Adrenal gland (tissue), 12 donors: ENCODE results near the gene CAMK2N2. TPM values are rescaled to one million over a fixed set of nuclear protein-coding genes. Genes with fewer than 3 reads are reported as not detected.

Experiments used
- DNase-seq, 7 donors: peaks; one replicate each; pipeline ENCODE4 v3.0.0-alpha.2; 2019 to 2020
- H3K27ac ChIP-seq, 5 donors: fragments of 200-600 bp; sonication (generic) in 4 of 5; 1 replicate in 3 of 5; 2 replicates in 2 of 5; pipeline versions ENCODE4 v1.5.1 to v1.8.0; 2016 to 2020; ENCODE audit warnings: mild to moderate bottlenecking in 1 of 5
- H3K27me3 ChIP-seq: fragments of 200-600 bp; 2 replicates; pipeline ENCODE4 v1.8.0; 2021
- H3K36me3 ChIP-seq, 2 donors: fragments of 200-600 bp; replicated peaks in 1 of 2; 1 replicate in 1 of 2; 2 replicates in 1 of 2; pipeline versions ENCODE4 v1.5.1 to v1.8.0; 2018 to 2022
- H3K4me1 ChIP-seq, 2 donors: fragments of 200-600 bp; replicated peaks in 1 of 2; 1 replicate in 1 of 2; 2 replicates in 1 of 2; pipeline versions ENCODE4 v1.5.1 to v1.8.0; 2018 to 2021
- H3K4me3 ChIP-seq, 4 donors: fragments of 200-600 bp; sonication (generic) in 3 of 4; one replicate each; pipeline ENCODE4 v1.5.1; 2016 to 2018
- H3K9me3 ChIP-seq, 3 donors: fragments of 200-600 bp; sonication (generic) in 1 of 3; replicated peaks in 1 of 3; 1 replicate in 2 of 3; 2 replicates in 1 of 3; pipeline versions ENCODE4 v1.5.1 to v1.8.0; 2016 to 2021
- CTCF ChIP-seq, 6 experiments: fragments of 450-650 bp in 4 of 6; fragments of 200-600 bp in 2 of 6; sonication (generic) in 1 of 6; IDR thresholded peaks; 1 replicate in 5 of 6; 2 replicates in 1 of 6; pipeline versions ENCODE4 v1.5.1 to v1.8.0; 2016 to 2021; ENCODE audit warnings: antibody characterized with exemption in 6 of 6, mild to moderate bottlenecking in 2 of 6, moderate library complexity in 1 of 6
- POLR2A ChIP-seq, 2 donors: fragments of 450-650 bp; IDR thresholded peaks; one replicate each; pipeline ENCODE4 v1.6.1; 2017; ENCODE audit warnings: antibody characterized with exemption in 2 of 2, mild to moderate bottlenecking in 2 of 2, moderate library complexity in 1 of 2
- WGBS, 4 donors: extraction: QIAGEN DNeasy Blood & Tissue Kit in 2 of 4; methylation state at CpG; one replicate each; pipeline versions ENCODE4 v1.1.5 to v1.1.7; 2013 to 2017; 5-methylcytosine and 5-hydroxymethylcytosine counted together
- intact Hi-C, 2 donors: fragments of 100-400 bp; cut with DNase I; formaldehyde crosslinking; loops; one replicate each; pipeline versions ENCODE4 v1.14.1 to v1.15.0; 2022 to 2023
- polyA plus RNA-seq, 3 donors: library from polyadenylated mRNA; stranded (reverse); fragments of 200-250 nt in 2 of 3; fragments of 350-450 nt in 1 of 3; fragmentation: Illumina TruSeq in 1 of 3; extraction: RNeasy Lipid Tissue Mini Kit (QIAGEN cat#74804) in 1 of 3; gene quantifications; one replicate each; pipeline ENCODE4 v1.2.3, GENCODE V29; 2013 to 2014
- total RNA-seq, 9 donors: library from RNA; depleted of rRNA in 4 of 9; stranded (reverse); fragments of >200 nt in 4 of 9; fragments of 120-200 nt in 1 of 9; fragmentation: NEBNext Ultra II Directional in 1 of 9; extraction: Animal tissue kit (Norgen Biotek cat#: 25700) in 1 of 9; gene quantifications; one replicate each; pipeline versions ENCODE4 v1.1.0 to v1.2.4, GENCODE V29; 2013 to 2023
- donor health status: healthy with polysubstance abuse.
- donor health status: Bipolar disorder and iron deficiency.
- donor health status: DM: yes; HTN: yes; CAD: no.
- donor health status: DM: no; HTN: no; CAD: no.
- donor health status: DM: no; HTN: no; CAD: no.
- donor health status: DM: yes; HTN: yes; CAD: no.

Gene CAMK2N2
- total and polyA plus RNA-seq, 12 donors, result 0.47 to 39.3 (median 7.2) TPM; not detected in 2

GRCh38 chr3:184234671-184235380 is 26.5 kb downstream of the CAMK2N2 start:
- Histone ChIP-seq H3K9me3 (no peaks in the 10 kb centered on the region), H3K4me1 (peaks cover 18 to 50% of the 10 kb centered on the region in 2 donors), H3K27ac (peak overlapping the region in 2 of 5 donors; percentile 64 to 78), H3K36me3 (peaks cover 0 to 11% of the 10 kb centered on the region in 2 donors), H3K4me3 (no peak overlapping the region), H3K27me3 (peaks cover 11% of the 10 kb centered on the region)
- intact Hi-C loops, result loop anchor here in 1 of 2 donors (5.0 kb wide), 1 partner anchor 43 kb away; no protein-coding TSS in a partner anchor
- WGBS, 4 donors, result 44 to 79% (median 75%) methylated on average over 5 to 19 of the region's 19 CpGs
- no peak for TF ChIP-seq CTCF (IDR thresholded peaks at IDR 0.05)
- no peak for TF ChIP-seq POLR2A (IDR thresholded peaks at IDR 0.05)
- DNase-seq, result no peak

- Histone ChIP-seq H3K9me3 (no peaks in the 10 kb centered on the region), H3K36me3 (peaks cover 0 to 7% of the 10 kb centered on the region in 2 donors), H3K4me3 (no peak overlapping the region), H3K27ac (peak overlapping the region in 2 of 5 donors; percentile 64 to 78), H3K27me3 (peaks cover 11% of the 10 kb centered on the region), H3K4me1 (peaks cover 22 to 56% of the 10 kb centered on the region in 2 donors)
- WGBS, 4 donors, result 14 to 30% (median 20%) methylated on average over 1 to 4 of the region's 4 CpGs
- TF ChIP-seq CTCF (IDR thresholded peaks at IDR 0.05), result peak; percentile 20 to 65 (median 53)
- peak; percentile 8 to 42 for TF ChIP-seq POLR2A (IDR thresholded peaks at IDR 0.05)
- intact Hi-C loops, result no loop called here
- DNase-seq, result peak; percentile 92 to 98 (median 98)
Observed at GRCh38 chr3:184234224-184234623, 27.1 kb downstream of the CAMK2N2 start.

DNA sequence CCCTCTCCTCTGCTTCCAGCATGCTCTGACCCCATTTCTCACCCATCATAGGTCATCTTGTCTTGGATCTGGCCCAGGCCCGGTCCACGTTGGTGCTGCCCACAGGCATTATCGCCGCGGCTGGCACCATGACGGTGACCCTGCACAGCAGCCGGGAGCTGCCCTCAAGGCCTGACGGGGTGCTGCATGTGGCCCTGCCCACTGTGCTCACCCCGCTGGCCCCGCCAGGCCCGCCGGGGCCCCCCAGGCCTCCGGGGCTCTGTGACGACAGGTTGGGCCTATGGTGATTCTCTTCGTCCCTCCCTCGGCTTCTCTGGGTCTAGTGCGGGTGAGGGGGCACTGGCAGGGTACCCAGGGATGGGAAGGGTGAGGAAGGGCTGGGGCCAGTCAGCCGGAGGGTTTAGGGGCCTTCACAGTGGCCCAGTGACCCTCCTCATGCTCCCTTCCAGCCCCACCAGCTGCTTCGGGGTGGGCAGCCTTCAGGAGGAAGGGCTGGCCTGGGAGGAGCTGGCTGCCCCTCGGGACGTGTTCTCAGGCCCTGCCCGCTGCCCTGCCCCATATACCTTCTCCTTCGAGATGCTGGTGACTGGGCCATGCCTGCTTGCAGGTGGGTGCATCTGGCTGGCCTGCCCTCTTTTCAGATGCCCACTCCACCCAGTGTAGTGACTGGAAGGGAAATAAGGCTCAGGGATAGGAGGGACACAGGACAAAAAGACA is 28.1 kb downstream of the CAMK2N2 start:
- intact Hi-C loops, result no loop called here
- Histone ChIP-seq H3K4me1 (peaks cover 22 to 59% of the 10 kb centered on the region in 2 donors), H3K36me3 (peaks cover 0 to 5% of the 10 kb centered on the region in 2 donors), H3K27me3 (peaks cover 11% of the 10 kb centered on the region), H3K9me3 (no peaks in the 10 kb centered on the region), H3K27ac (peak overlapping the region in 2 of 5 donors; percentile 64 to 78), H3K4me3 (no peak overlapping the region)
- WGBS, 4 donors, result 57 to 76% (median 67%) methylated on average over 9 to 23 of the region's 23 CpGs
- no peak for DNase-seq
- TF ChIP-seq POLR2A (IDR thresholded peaks at IDR 0.05), result no peak
- no peak for TF ChIP-seq CTCF (IDR thresholded peaks at IDR 0.05)

DNA sequence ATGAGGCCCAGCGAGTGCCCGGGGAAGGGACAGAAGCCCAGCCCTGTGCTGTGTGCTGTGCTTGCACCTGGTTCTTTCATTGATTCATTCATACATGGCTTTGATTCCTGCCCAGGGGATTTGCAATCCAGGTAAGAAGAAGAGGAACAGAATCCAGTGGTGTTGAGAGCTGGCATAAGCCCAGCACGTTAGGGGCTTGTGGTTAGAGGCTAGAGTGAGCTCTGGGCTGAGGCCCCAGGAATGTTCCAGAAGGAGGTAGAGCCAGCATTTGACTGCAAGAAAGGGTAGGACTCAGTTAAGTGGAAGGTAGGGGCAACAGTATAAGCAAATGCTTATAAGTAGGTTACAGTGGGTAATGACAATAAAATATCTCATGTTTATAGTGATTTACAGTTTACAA is 29.7 kb downstream of the CAMK2N2 start:
- Histone ChIP-seq H3K27ac (peak overlapping the region in 1 of 5 donors; percentile 78), H3K27me3 (peaks cover 11% of the 10 kb centered on the region), H3K9me3 (no peaks in the 10 kb centered on the region), H3K36me3 (peaks cover 0 to 5% of the 10 kb centered on the region in 2 donors), H3K4me3 (no peak overlapping the region), H3K4me1 (peaks cover 22 to 54% of the 10 kb centered on the region in 2 donors)
- 43 to 89% (median 64%) methylated on average over 3 of the region's 3 CpGs for WGBS, 4 donors
- no peak for DNase-seq
- intact Hi-C loops, result no loop called here
- TF ChIP-seq POLR2A (IDR thresholded peaks at IDR 0.05), result no peak
- no peak for TF ChIP-seq CTCF (IDR thresholded peaks at IDR 0.05)
